Keratinocyte (primary cell): ENCODE data around the gene CNOT4. TPM values are rescaled to one million over a fixed set of nuclear protein-coding genes. Genes with fewer than 3 reads are reported as not detected.

Experiments
- DNase-seq: peaks from one replicate; pipeline ENCODE4 v3.0.0-alpha.2; 2011; ENCODE audit warnings: low read depth, missing footprints, low spot score
- FAIRE-seq: peaks from 2 replicates; lab custom pipeline; 2011; peaks lifted over from hg19 to GRCh38; lab: Jason Lieb, UNC
- H2AFZ ChIP-seq: 2 replicates; pipeline ENCODE4 v1.6.0; 2012; ENCODE audit warnings: low read length, control low read depth, inconsistent platforms; ENCODE audit not compliant: control insufficient read depth
- H3K27ac ChIP-seq: 2 replicates; pipeline ENCODE4 v1.5.1; 2011; ENCODE audit warnings: low read length; ENCODE audit not compliant: control insufficient read depth, insufficient read depth
- H3K27me3 ChIP-seq: 3 replicates; pipeline ENCODE4 v1.6.0; 2011; ENCODE audit warnings: low read length; ENCODE audit not compliant: control insufficient read depth, insufficient read depth; ENCODE audit errors: extremely low read depth
- H3K36me3 ChIP-seq, 2 experiments: 2 replicates in 1 of 2; 3 replicates in 1 of 2; pipeline ENCODE4 v1.5.1; 2011; ENCODE audit warnings: low read length in 2 of 2, mild to moderate bottlenecking in 1 of 2; ENCODE audit not compliant: control insufficient read depth in 2 of 2, insufficient read depth in 2 of 2; ENCODE audit errors: extremely low read depth in 1 of 2
- H3K4me1 ChIP-seq: 3 replicates; pipeline ENCODE4 v1.5.1; 2011; ENCODE audit warnings: low read length; ENCODE audit not compliant: control insufficient read depth, insufficient read depth; ENCODE audit errors: extremely low read depth
- H3K4me2 ChIP-seq: 3 replicates; pipeline ENCODE4 v1.6.0; 2011; ENCODE audit warnings: low read depth, low read length; ENCODE audit not compliant: control insufficient read depth, insufficient read depth; ENCODE audit errors: extremely low read depth
- H3K4me3 ChIP-seq, 3 experiments: fragments of 200-600 bp in 1 of 3; sonication (generic) in 1 of 3; 2 replicates in 2 of 3; 3 replicates in 1 of 3; pipeline ENCODE4 v1.5.1; 2011 to 2016; ENCODE audit warnings: low read length in 3 of 3, mild to moderate bottlenecking in 3 of 3, control low read depth in 2 of 3, inconsistent platforms in 1 of 3, low read depth in 1 of 3, mixed read lengths in 1 of 3, mixed run types in 1 of 3, moderate library complexity in 1 of 3; ENCODE audit not compliant: control insufficient read depth in 2 of 3, insufficient read depth in 2 of 3; ENCODE audit errors: extremely low read depth in 1 of 3
- H3K79me2 ChIP-seq: 2 replicates; pipeline ENCODE4 v1.6.0; 2012; ENCODE audit warnings: low read length; ENCODE audit not compliant: control insufficient read depth, insufficient read depth
- H3K9ac ChIP-seq: 3 replicates; pipeline ENCODE4 v1.6.0; 2011; ENCODE audit warnings: low read length; ENCODE audit not compliant: control insufficient read depth, insufficient read depth; ENCODE audit errors: extremely low read depth
- H3K9me1 ChIP-seq: 3 replicates; pipeline ENCODE4 v1.6.0; 2011; ENCODE audit warnings: low read length; ENCODE audit not compliant: control insufficient read depth, insufficient read depth; ENCODE audit errors: extremely low read depth
- H3K9me3 ChIP-seq: 2 replicates; pipeline ENCODE4 v1.5.1; 2012; ENCODE audit warnings: low read depth, low read length; ENCODE audit not compliant: control insufficient read depth
- H4K20me1 ChIP-seq: 3 replicates; pipeline ENCODE4 v1.6.0; 2011; ENCODE audit warnings: low read length; ENCODE audit not compliant: control insufficient read depth, insufficient read depth; ENCODE audit errors: extremely low read depth
- EZH2 ChIP-seq: IDR thresholded peaks from one replicate; pipeline ENCODE4 v1.6.1; 2012; ENCODE audit warnings: inconsistent platforms, mild to moderate bottlenecking, low read length, moderate library complexity
- dilution Hi-C: fragments of 300-500 bp; cut with MboI; formaldehyde crosslinking; loops from one replicate; pipeline ENCODE4 v1.7.0; 2020; ENCODE audit warnings: low sequenced_read_pairs; ENCODE audit not compliant: extremely low pct_ligation_motif_present
- polyA minus RNA-seq, 3 experiments: library from RNA; depleted of rRNA, polyadenylated mRNA; stranded (reverse); fragments of >200 nt; gene quantifications; 1 replicate in 1 of 3; 2 replicates in 1 of 3; 3 replicates in 1 of 3; pipeline ENCODE4 v1.2.3, GENCODE V29; 2011
- polyA plus RNA-seq, 5 experiments: library from polyadenylated mRNA; depleted of rRNA in 3 of 5; stranded (reverse) in 3 of 5; stranded (forward) in 1 of 5; unstranded in 1 of 5; fragments of >200 nt; gene quantifications; 1 replicate in 1 of 5; 2 replicates in 3 of 5; 3 replicates in 1 of 5; pipeline versions ENCODE4 v1.2.1 to v1.2.3, GENCODE V29; 2011 to 2012; ENCODE audit warnings: missing spikeins in 2 of 5, low read depth in 1 of 5, low replicate concordance in 1 of 5
- TF ChIP-seq, protein P1 (sequence below), 3 experiments: IDR thresholded peaks in 1 of 3; conservative IDR thresholded peaks in 1 of 3; optimal IDR thresholded peaks in 1 of 3; 2 replicates in 2 of 3; 3 replicates in 1 of 3; pipeline versions ENCODE3 to v1.5.1; 2011; ENCODE audit warnings: low read length in 3 of 3, mild to moderate bottlenecking in 3 of 3, moderate library complexity in 2 of 3, control low read depth in 1 of 3, inconsistent platforms in 1 of 3; ENCODE audit not compliant: insufficient read depth in 2 of 3; ENCODE audit errors: extremely low read depth in 1 of 3

The CNOT4 gene, protein sequence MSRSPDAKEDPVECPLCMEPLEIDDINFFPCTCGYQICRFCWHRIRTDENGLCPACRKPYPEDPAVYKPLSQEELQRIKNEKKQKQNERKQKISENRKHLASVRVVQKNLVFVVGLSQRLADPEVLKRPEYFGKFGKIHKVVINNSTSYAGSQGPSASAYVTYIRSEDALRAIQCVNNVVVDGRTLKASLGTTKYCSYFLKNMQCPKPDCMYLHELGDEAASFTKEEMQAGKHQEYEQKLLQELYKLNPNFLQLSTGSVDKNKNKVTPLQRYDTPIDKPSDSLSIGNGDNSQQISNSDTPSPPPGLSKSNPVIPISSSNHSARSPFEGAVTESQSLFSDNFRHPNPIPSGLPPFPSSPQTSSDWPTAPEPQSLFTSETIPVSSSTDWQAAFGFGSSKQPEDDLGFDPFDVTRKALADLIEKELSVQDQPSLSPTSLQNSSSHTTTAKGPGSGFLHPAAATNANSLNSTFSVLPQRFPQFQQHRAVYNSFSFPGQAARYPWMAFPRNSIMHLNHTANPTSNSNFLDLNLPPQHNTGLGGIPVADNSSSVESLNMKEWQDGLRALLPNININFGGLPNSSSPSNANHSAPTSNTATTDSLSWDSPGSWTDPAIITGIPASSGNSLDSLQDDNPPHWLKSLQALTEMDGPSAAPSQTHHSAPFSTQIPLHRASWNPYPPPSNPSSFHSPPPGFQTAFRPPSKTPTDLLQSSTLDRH
- polyA plus RNA-seq: 8.2 to 12.6 TPM (median 11.4 TPM) in 3 replicates
- 22.2 TPM for polyA plus RNA-seq (2011; ENCODE audit: low read depth)
- polyA plus RNA-seq (2011; cell fraction: cytosol; rRNA removed): 7.5 and 12.6 TPM in 2 replicates
- 15.2 and 15.7 TPM in 2 replicates for polyA plus RNA-seq (2011; cell fraction: nucleus; rRNA removed)
- 9.9 and 10.4 TPM in 2 replicates for polyA plus RNA-seq (2012; ENCODE audit: low replicate concordance)
- polyA minus RNA-seq: 13.2 to 17.0 TPM (median 16.9 TPM) in 3 replicates
- polyA minus RNA-seq (2011; cell fraction: cytosol; rRNA and poly(A)+ RNA removed): 9.6 TPM
- polyA minus RNA-seq (2011; cell fraction: nucleus; rRNA and poly(A)+ RNA removed): 15.4 and 32.5 TPM in 2 replicates

- DNase-seq (peak; percentile 71), FAIRE-seq (no peak)
- peak within 1 kb of the TSS; percentile 100 for H3K4me2 ChIP-seq
- peaks cover 2% of the 10 kb centered on the region for H4K20me1 ChIP-seq
- dilution Hi-C loops: no loop called here
- H3K4me3 ChIP-seq: peak within 1 kb of the TSS; percentile 80 to 100 (median 100)
- no peaks in the 10 kb centered on the region for H3K9me3 ChIP-seq
- peak within 1 kb of the TSS; percentile 98 for H3K27ac ChIP-seq
- peak within 1 kb of the TSS; percentile 100 for H2AFZ ChIP-seq
- H3K36me3 ChIP-seq: peaks cover 0 to 3% of the 10 kb centered on the region in 2 experiments
- H3K79me2 ChIP-seq: peaks cover 47% of the 10 kb centered on the region
- no peaks in the 10 kb centered on the region for H3K9me1 ChIP-seq
- no peaks in the 10 kb centered on the region for H3K27me3 ChIP-seq
- no peak for TF ChIP-seq EZH2
- TF ChIP-seq, protein P1, sequence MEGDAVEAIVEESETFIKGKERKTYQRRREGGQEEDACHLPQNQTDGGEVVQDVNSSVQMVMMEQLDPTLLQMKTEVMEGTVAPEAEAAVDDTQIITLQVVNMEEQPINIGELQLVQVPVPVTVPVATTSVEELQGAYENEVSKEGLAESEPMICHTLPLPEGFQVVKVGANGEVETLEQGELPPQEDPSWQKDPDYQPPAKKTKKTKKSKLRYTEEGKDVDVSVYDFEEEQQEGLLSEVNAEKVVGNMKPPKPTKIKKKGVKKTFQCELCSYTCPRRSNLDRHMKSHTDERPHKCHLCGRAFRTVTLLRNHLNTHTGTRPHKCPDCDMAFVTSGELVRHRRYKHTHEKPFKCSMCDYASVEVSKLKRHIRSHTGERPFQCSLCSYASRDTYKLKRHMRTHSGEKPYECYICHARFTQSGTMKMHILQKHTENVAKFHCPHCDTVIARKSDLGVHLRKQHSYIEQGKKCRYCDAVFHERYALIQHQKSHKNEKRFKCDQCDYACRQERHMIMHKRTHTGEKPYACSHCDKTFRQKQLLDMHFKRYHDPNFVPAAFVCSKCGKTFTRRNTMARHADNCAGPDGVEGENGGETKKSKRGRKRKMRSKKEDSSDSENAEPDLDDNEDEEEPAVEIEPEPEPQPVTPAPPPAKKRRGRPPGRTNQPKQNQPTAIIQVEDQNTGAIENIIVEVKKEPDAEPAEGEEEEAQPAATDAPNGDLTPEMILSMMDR (optimal IDR thresholded peaks at IDR 0.05 in 1 of 3, IDR thresholded peaks at IDR 0.05 in 1 of 3, conservative IDR thresholded peaks at IDR 0.05 in 1 of 3; ENCODE audit: extremely low read depth in 1 of 3, insufficient read depth in 2 of 3, low read length in 3 of 3): no peak
- H3K9ac ChIP-seq: peak within 1 kb of the TSS; percentile 99
- H3K4me1 ChIP-seq: peaks cover 20% of the 10 kb centered on the region
These were observed at the start of gene CNOT4 for GRCh38 chr7:135509839-135510591. Gene CNOT4, minus strand, starts transcription at chr7:135510102. Its CDS starts 71,771 bp downstream, at chr7:135438331.

GRCh38 chr7:135558881-135559280 lies 49.0 kb upstream of the CNOT4 start:
- Histone ChIP-seq H3K9ac (peak overlapping the region; percentile 99), H3K9me3 (no peaks in the 10 kb centered on the region), H3K27me3 (no peaks in the 10 kb centered on the region), H4K20me1 (no peaks in the 10 kb centered on the region), H3K4me2 (peak overlapping the region; percentile 90), H3K9me1 (no peaks in the 10 kb centered on the region), H2AFZ (no peak overlapping the region), H3K27ac (peak overlapping the region; percentile 99), H3K79me2 (peaks cover 60% of the 10 kb centered on the region), H3K4me3 (peak overlapping the region; percentile 59 to 98 (median 79)), H3K36me3 (no peaks in the 10 kb centered on the region), H3K4me1 (peaks cover 3% of the 10 kb centered on the region)
- FAIRE-seq (no peak), DNase-seq (no peak)
- dilution Hi-C loops: no loop called here
- TF ChIP-seq, protein P1 (optimal IDR thresholded peaks at IDR 0.05 in 1 of 3, IDR thresholded peaks at IDR 0.05 in 1 of 3, conservative IDR thresholded peaks at IDR 0.05 in 1 of 3; ENCODE audit: extremely low read depth in 1 of 3, insufficient read depth in 2 of 3, low read length in 3 of 3): no peak
- TF ChIP-seq EZH2: no peak
